H9 (cell line): ENCODE data around the gene FHOD3. TPM values are rescaled to one million over a fixed set of nuclear protein-coding genes. Genes with fewer than 3 reads are reported as not detected.

ENCODE experiments used
- DNase-seq: peaks from one replicate; pipeline ENCODE4 v3.0.0-alpha.2; 2017
- H2AFZ ChIP-seq: one replicate; pipeline ENCODE4 v1.6.1; 2013; ENCODE audit warnings: mild to moderate bottlenecking, low read length, control low read depth, moderate library complexity
- H2AK5ac ChIP-seq: 2 replicates; pipeline ENCODE4 v1.6.1; 2013; ENCODE audit warnings: low read length, control low read depth, mixed read lengths; ENCODE audit not compliant: insufficient read length
- H2BK120ac ChIP-seq: one replicate; pipeline ENCODE4 v1.6.1; 2013; ENCODE audit warnings: low read depth, mild to moderate bottlenecking, low read length, control low read depth, inconsistent platforms; ENCODE audit not compliant: poor library complexity, severe bottlenecking
- H2BK12ac ChIP-seq: 2 replicates; pipeline ENCODE4 v1.6.1; 2013; ENCODE audit warnings: low read length, control low read depth, mixed read lengths, low read depth; ENCODE audit not compliant: insufficient read length
- H2BK15ac ChIP-seq: 2 replicates; pipeline ENCODE4 v1.6.1; 2013; ENCODE audit warnings: low read depth, low read length, control low read depth
- H2BK20ac ChIP-seq: one replicate; pipeline ENCODE4 v1.6.1; 2013; ENCODE audit warnings: low read depth, mild to moderate bottlenecking, low read length, control low read depth, inconsistent platforms; ENCODE audit not compliant: poor library complexity, severe bottlenecking
- H2BK5ac ChIP-seq: 2 replicates; pipeline ENCODE4 v1.6.1; 2013; ENCODE audit warnings: low read length, control low read depth, mixed read lengths; ENCODE audit not compliant: insufficient read length
- H3K14ac ChIP-seq: 2 replicates; pipeline ENCODE4 v1.6.1; 2013; ENCODE audit warnings: low read length, control low read depth; ENCODE audit not compliant: insufficient read depth
- H3K18ac ChIP-seq: 2 replicates; pipeline ENCODE4 v1.6.1; 2013; ENCODE audit warnings: low read depth, mild to moderate bottlenecking, mixed read lengths, low read length, control low read depth; ENCODE audit not compliant: insufficient read length
- H3K23ac ChIP-seq: 2 replicates; pipeline ENCODE4 v1.6.1; 2013; ENCODE audit warnings: low read length, control low read depth, mixed read lengths, low read depth; ENCODE audit not compliant: insufficient read length
- H3K23me2 ChIP-seq: 2 replicates; pipeline ENCODE4 v1.6.1; 2013; ENCODE audit warnings: low read depth, mild to moderate bottlenecking, mixed read lengths, low read length, control low read depth; ENCODE audit not compliant: insufficient read length, poor library complexity, severe bottlenecking
- H3K27ac ChIP-seq: 2 replicates; pipeline ENCODE4 v1.5.1; 2013; ENCODE audit warnings: low read length, control low read depth, mixed read lengths, low read depth; ENCODE audit not compliant: insufficient read length
- H3K27me3 ChIP-seq: 2 replicates; pipeline ENCODE4 v1.6.1; 2013; ENCODE audit warnings: low read length, control low read depth, inconsistent platforms; ENCODE audit not compliant: insufficient read depth
- H3K4ac ChIP-seq: 2 replicates; pipeline ENCODE4 v1.6.1; 2013; ENCODE audit warnings: low read depth, mild to moderate bottlenecking, control low read depth, inconsistent platforms, low read length, moderate library complexity
- H3K4me1 ChIP-seq: 2 replicates; pipeline ENCODE4 v1.6.1; 2013; ENCODE audit warnings: low read length, control low read depth, inconsistent platforms; ENCODE audit not compliant: insufficient read depth
- H3K4me2 ChIP-seq: 2 replicates; pipeline ENCODE4 v1.6.1; 2013; ENCODE audit warnings: low read length, control low read depth, mixed read lengths; ENCODE audit not compliant: insufficient read length, insufficient read depth
- H3K56ac ChIP-seq: 2 replicates; pipeline ENCODE4 v1.6.1; 2013; ENCODE audit warnings: low read depth, mild to moderate bottlenecking, mixed read lengths, low read length, control low read depth; ENCODE audit not compliant: insufficient read length
- H3K79me1 ChIP-seq: 2 replicates; pipeline ENCODE4 v1.6.1; 2013; ENCODE audit warnings: low read depth, mild to moderate bottlenecking, moderate library complexity, low read length, control low read depth, inconsistent platforms; ENCODE audit not compliant: insufficient read depth, poor library complexity, severe bottlenecking
- H3K79me2 ChIP-seq: 2 replicates; pipeline ENCODE4 v1.6.1; 2013; ENCODE audit warnings: low read length, control low read depth, inconsistent platforms; ENCODE audit not compliant: insufficient read depth
- H3K9ac ChIP-seq: 2 replicates; pipeline ENCODE4 v1.6.1; 2013; ENCODE audit warnings: low read length, control low read depth, mixed read lengths; ENCODE audit not compliant: insufficient read length; ENCODE audit errors: extremely low read depth
- H3K9me3 ChIP-seq: one replicate; pipeline ENCODE4 v1.6.1; 2013; ENCODE audit warnings: low read depth, low read length, inconsistent platforms; ENCODE audit not compliant: control insufficient read depth
- H3T11ph ChIP-seq: one replicate; pipeline ENCODE4 v1.6.1; 2013; ENCODE audit warnings: mild to moderate bottlenecking, low read length, control low read depth, inconsistent platforms
- H4K20me1 ChIP-seq: one replicate; pipeline ENCODE4 v1.6.1; 2013; ENCODE audit not compliant: control insufficient read depth, insufficient read length, insufficient read depth
- H4K5ac ChIP-seq: 2 replicates; pipeline ENCODE4 v1.6.1; 2013; ENCODE audit warnings: low read depth, mild to moderate bottlenecking, mixed read lengths, low read length, control low read depth; ENCODE audit not compliant: insufficient read length
- H4K8ac ChIP-seq: replicated peaks from 2 replicates; pipeline ENCODE4 v1.6.1; 2013; ENCODE audit warnings: low read length, control low read depth, mixed read lengths, low read depth; ENCODE audit not compliant: insufficient read length
- H4K91ac ChIP-seq: 2 replicates; pipeline ENCODE4 v1.6.1; 2013; ENCODE audit warnings: low read depth, mild to moderate bottlenecking, moderate library complexity, mixed read lengths, low read length, control low read depth; ENCODE audit not compliant: insufficient read length
- H3K27ac Mint-ChIP-seq, 3 experiments: 2 replicates in 2 of 3; 3 replicates in 1 of 3; pipeline ENCODE4 v1.8.0; 2020 to 2021; ENCODE audit warnings: mixed read lengths in 3 of 3, mild to moderate bottlenecking in 1 of 3, moderate library complexity in 1 of 3
- H3K27me3 Mint-ChIP-seq: 2 replicates; pipeline ENCODE4 v1.8.0; 2021; ENCODE audit warnings: low read depth, mild to moderate bottlenecking, moderate library complexity, mixed read lengths
- H3K36me3 Mint-ChIP-seq, 3 experiments: 2 replicates in 2 of 3; 3 replicates in 1 of 3; pipeline ENCODE4 v1.8.0; 2020 to 2021; ENCODE audit warnings: low read depth in 3 of 3, mixed read lengths in 3 of 3; ENCODE audit not compliant: insufficient read depth in 1 of 3
- H3K4me1 Mint-ChIP-seq, 2 experiments: 2 replicates each; pipeline ENCODE4 v1.8.0; 2020; ENCODE audit warnings: mixed read lengths in 2 of 2
- H3K4me3 Mint-ChIP-seq, 2 experiments: 2 replicates in 1 of 2; 3 replicates in 1 of 2; pipeline ENCODE4 v1.8.0; 2020 to 2021; ENCODE audit warnings: mild to moderate bottlenecking in 2 of 2, mixed read lengths in 2 of 2, moderate library complexity in 1 of 2
- H3K9me3 Mint-ChIP-seq, 2 experiments: 2 replicates in 1 of 2; 3 replicates in 1 of 2; pipeline ENCODE4 v1.8.0; 2020; ENCODE audit warnings: mild to moderate bottlenecking in 2 of 2, mixed read lengths in 2 of 2, moderate library complexity in 1 of 2
- CTCF ChIP-seq: fragments of 200-600 bp; sonication (generic); conservative IDR thresholded peaks from 3 replicates; pipeline ENCODE4 v1.8.0; 2021; ENCODE audit warnings: antibody characterized with exemption, mild to moderate bottlenecking
- WGBS: extraction: QIAGEN DNeasy Blood & Tissue Kit; methylation state at CpG from one replicate; pipeline ENCODE4 v1.1.7; 2013; ENCODE audit warnings: missing lambda C conversion rate, low lambda C conversion rate, mixed read lengths; ENCODE audit not compliant: insufficient read length; ENCODE audit errors: extremely low coverage; 5-methylcytosine and 5-hydroxymethylcytosine counted together
- total RNA-seq: library from RNA; stranded (reverse); gene quantifications from 2 replicates; pipeline ENCODE4 v1.2.1, GENCODE V29; 2021

FHOD3 gene
- total RNA-seq, 1 experiment from 2014 or later, result 8.0 TPM

GRCh38 chr18:36622610-36623009 lies 325.1 kb downstream of the FHOD3 start:
- Mint-ChIP-seq H3K27ac (peak overlapping the region in 1 of 3 experiments; percentile 21; a peak in 1 of 7 replicates), H3K36me3 (peaks cover 0 to 5% (median 0%) of the 10 kb centered on the region in 3 experiments; a peak in 3 of 7 replicates), H3K4me1 (no peaks in the 10 kb centered on the region), H3K9me3 (no peaks in the 10 kb centered on the region), H3K4me3 (no peak overlapping the region), H3K27me3 (no peaks in the 10 kb centered on the region)
- no peak overlapping the region for H2AFZ ChIP-seq
- no peak overlapping the region for H3K14ac ChIP-seq
- H4K20me1 ChIP-seq, result no peaks in the 10 kb centered on the region
- H3K4me1 ChIP-seq, result no peaks in the 10 kb centered on the region
- H3K56ac ChIP-seq, result no peak overlapping the region
- no peaks in the 10 kb centered on the region for H3K27me3 ChIP-seq
- H3K23me2 ChIP-seq, result no peaks in the 10 kb centered on the region
- no peak overlapping the region for H3K27ac ChIP-seq
- no peak overlapping the region for H2BK12ac ChIP-seq
- no peak overlapping the region for H3T11ph ChIP-seq
- no peak for TF ChIP-seq CTCF
- no peak overlapping the region for H2BK20ac ChIP-seq
- no peak overlapping the region for H3K4ac ChIP-seq
- no peak for DNase-seq
- H2AK5ac ChIP-seq, result no peak overlapping the region
- H3K79me2 ChIP-seq, result no peaks in the 10 kb centered on the region
- no peak overlapping the region for H4K8ac ChIP-seq
- H2BK5ac ChIP-seq, result no peak overlapping the region
- H2BK120ac ChIP-seq, result no peak overlapping the region
- H4K5ac ChIP-seq, result no peak overlapping the region
- no peak overlapping the region for H3K18ac ChIP-seq
- no peak overlapping the region for H4K91ac ChIP-seq
- H2BK15ac ChIP-seq, result no peak overlapping the region
- no peak overlapping the region for H3K23ac ChIP-seq
- H3K79me1 ChIP-seq, result no peaks in the 10 kb centered on the region
- no CpG with 5 or more reads among the region's 5 CpGs for WGBS
- no peaks in the 10 kb centered on the region for H3K9me3 ChIP-seq
- H3K9ac ChIP-seq, result no peak overlapping the region
- H3K4me2 ChIP-seq, result no peak overlapping the region
